Endometrial microvascular endothelial cells (primary cell): ENCODE data around the gene KCNMB4. TPM values are rescaled to one million over a fixed set of nuclear protein-coding genes. Genes with fewer than 3 reads are reported as not detected.
"Not testable (repeated sequence)": the region's sequence is repeated elsewhere in the genome, so short reads cannot be mapped to it uniquely, and the experiment has no call there.

Source experiments
- in situ Hi-C: cut with HindIII; loops from 2 replicates; pipeline ENCODE4 v1.10.0; 2017; ENCODE audit warnings: low sequenced_read_pairs, low pct_unique_long_range_greater_than_20kb; ENCODE audit errors: inconsistent ontology term
- total RNA-seq: library from RNA; depleted of rRNA; stranded (reverse); fragments of >200 nt; gene quantifications from one replicate; pipeline ENCODE4 v1.2.3, GENCODE V29; 2015; ENCODE audit errors: inconsistent ontology term

KCNMB4 gene
- total RNA-seq, 1 donor from 2014 or later = not detected

- in situ Hi-C loops = no loop called here
These were observed 629 bp downstream of the KCNMB4 start for GRCh38 chr12:70366581-70367257.

- in situ Hi-C loops = no loop called here
These were observed 1.4 kb downstream of the KCNMB4 start for GRCh38 chr12:70367258-70368141.

- in situ Hi-C loops = no loop called here
These were observed 6.8 kb downstream of the KCNMB4 start for GRCh38 chr12:70372881-70373280.

- in situ Hi-C loops = no loop called here
These were observed 13.8 kb downstream of the KCNMB4 start for GRCh38 chr12:70379846-70380245.

GRCh38 chr12:70383484-70383883, 17.4 kb downstream of the KCNMB4 start:
- in situ Hi-C loops = no loop called here

GRCh38 chr12:70383886-70384285, 17.8 kb downstream of the KCNMB4 start:
- in situ Hi-C loops = no loop called here

- in situ Hi-C loops = no loop called here
These were observed 20.7 kb downstream of the KCNMB4 start for GRCh38 chr12:70386771-70387170.

- in situ Hi-C loops = no loop called here
These were observed 23.6 kb downstream of the KCNMB4 start for GRCh38 chr12:70389678-70390077.

- in situ Hi-C loops = not testable (repeated sequence)
These were observed 26.5 kb downstream of the KCNMB4 start for GRCh38 chr12:70392631-70393030.

- in situ Hi-C loops = no loop called here
These were observed 27.9 kb downstream of the KCNMB4 start for GRCh38 chr12:70393787-70394499.

- in situ Hi-C loops = no loop called here
These were observed 31.9 kb downstream of the KCNMB4 start for GRCh38 chr12:70398002-70398401.

- in situ Hi-C loops = no loop called here
These were observed 32.8 kb downstream of the KCNMB4 start for GRCh38 chr12:70398862-70399261.

GRCh38 chr12:70399311-70399710, 33.2 kb downstream of the KCNMB4 start:
- in situ Hi-C loops = no loop called here

- in situ Hi-C loops = no loop called here
These were observed 34.0 kb downstream of the KCNMB4 start for GRCh38 chr12:70400124-70400523.

- in situ Hi-C loops = no loop called here
These were observed 36.5 kb downstream of the KCNMB4 start for GRCh38 chr12:70402597-70402996.

- in situ Hi-C loops = no loop called here
These were observed 37.7 kb downstream of the KCNMB4 start for GRCh38 chr12:70403826-70404225.

- in situ Hi-C loops = no loop called here
These were observed 42.1 kb downstream of the KCNMB4 start for GRCh38 chr12:70408004-70408790.

- in situ Hi-C loops = no loop called here
These were observed 49.9 kb downstream of the KCNMB4 start for GRCh38 chr12:70415987-70416386.

GRCh38 chr12:70417121-70417520, 51.0 kb downstream of the KCNMB4 start:
- in situ Hi-C loops = no loop called here
